CD4-positive, alpha-beta T cell treated with Interleukin-15 for 1 hour (primary cell): ENCODE results near the gene GMDS.

Source experiments
- DNase-seq: peaks from one replicate; pipeline ENCODE4 v3.0.0-alpha.2; 2020

Gene GMDS

DNA sequence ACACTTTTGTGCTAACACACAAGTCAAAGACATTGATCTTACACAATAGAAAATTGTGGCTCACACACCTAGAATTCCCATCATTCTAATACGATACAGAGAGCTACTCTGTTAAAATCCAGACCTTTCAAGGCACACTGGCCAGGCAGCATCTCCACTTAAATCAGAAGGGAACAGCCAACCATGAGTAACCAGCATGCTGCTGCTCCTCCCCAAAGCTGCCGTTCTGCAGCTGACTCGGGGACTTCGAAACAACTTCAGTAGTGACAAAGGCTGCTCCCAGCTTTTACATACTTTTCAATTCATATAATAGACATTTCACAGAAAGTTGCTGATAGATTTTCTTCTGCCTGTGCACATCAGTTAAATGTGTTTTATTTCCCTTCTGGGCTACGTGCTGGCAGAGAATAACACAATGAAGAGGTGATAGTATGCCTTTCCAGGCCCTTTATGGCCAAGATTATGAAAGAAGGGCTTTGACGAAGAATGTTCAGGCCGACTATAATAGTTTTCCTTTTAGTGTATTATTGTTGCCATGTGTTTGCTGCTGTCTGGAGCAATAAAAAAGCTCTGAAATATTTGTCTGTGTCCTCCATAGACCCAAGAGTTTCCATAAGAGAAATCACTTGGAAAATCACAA, 159.0 kb downstream of the GMDS start:
- DNase-seq: no peak

DNA sequence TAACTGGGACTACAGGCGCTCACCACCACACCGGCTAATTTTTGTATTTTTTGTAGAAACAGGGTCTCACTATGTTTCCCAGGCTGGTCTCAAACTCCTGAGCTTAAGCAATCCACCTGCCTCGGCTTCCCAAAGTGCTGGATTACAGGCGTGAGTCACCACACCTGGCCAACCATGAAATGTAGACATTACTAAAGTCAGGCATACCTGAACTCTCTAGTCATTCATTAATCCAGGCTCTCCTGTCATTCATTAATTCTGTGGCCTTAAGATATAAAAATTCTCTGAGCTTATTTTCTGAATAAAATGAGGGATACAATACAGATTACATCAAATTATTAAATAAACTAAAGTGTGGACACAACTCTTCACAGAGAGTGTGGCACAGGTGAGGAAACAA, 159.7 kb downstream of the GMDS start:
- DNase-seq: no peak

DNA sequence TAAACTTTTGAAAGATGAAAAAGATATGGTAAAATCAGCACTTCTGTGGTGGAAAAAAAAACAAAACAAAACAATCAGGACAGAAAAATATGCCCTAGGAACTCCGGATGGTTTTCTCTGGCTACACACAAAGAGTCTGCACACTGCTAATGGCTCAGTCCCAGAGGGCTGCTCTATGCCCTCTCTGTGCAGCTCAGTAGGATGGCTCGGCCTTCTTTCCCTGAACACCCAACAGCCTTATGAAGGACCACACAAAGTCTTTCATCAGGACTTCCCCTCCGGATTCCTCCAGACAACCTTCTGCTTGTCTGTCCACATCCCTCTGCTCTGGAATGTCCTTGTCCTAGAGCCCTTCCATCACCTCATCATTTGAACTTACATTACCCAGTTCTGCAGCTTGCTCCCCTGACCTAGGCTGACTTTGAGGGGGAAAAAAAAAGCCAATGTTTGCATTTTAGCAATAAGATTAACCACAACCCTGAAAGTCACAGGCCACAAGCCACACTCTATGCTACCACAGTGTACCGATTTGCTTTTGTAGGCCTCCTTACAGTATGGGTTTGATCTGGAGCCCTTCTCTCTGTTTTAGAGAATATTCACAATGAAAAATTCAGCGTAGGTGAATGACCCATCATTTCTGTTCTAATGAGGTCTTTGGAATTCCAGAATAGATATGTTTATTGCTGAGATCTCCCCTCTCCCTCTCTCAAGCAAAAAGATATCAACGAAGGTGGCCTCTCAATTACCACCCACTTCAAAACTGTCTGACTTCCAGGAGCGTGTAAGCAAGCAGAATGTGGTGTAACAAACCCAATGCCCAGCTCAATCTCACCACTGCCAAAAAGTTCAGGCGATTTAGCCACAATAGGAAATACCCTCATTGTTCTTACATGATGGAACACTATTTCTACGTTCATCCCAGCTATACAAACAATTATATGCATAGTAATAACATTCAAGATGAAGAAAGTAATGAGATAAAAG, 164.0 kb downstream of the GMDS start:
- DNase-seq: no peak

DNA sequence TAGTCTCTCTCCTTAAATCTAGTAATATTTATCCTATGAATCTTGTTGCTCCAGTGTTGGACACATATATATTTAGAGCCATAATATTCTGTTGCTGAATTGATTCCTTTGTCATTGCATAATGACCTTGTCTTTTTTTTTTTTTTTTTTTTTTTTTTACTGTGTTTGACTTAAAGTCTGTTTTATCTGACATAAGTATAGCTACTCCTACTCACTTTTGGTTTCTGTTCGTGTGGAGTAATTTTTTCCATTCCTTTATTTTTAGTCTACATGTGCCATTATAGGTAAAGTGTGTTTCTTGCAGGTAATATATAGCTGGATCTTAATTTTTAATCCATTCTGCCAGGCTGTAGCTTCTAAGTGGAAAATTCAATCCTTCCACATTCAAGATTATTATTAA, 166.5 kb downstream of the GMDS start:
- DNase-seq: no peak

- DNase-seq: no peak
Observed at GRCh38 chr6:2077826-2078225, 167.6 kb downstream of the GMDS start.

DNA sequence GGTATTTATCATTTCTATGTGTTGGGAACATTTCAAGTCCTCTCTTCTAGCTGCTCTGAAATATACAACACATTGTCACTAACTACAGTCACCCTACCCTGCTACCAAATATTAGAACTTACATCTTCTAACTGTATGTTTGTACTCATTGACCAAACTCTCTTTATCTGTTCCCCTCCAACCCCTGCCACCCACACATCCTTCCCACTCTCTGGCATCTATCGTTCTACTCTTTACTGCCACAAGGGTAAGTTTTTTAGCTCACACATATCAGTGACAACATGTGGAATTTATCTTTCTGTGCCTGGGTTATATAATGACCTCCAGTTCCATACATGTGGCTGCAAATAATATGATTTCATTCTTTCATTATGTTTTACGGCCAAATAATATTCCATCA, 171.9 kb downstream of the GMDS start:
- no peak for DNase-seq

DNA sequence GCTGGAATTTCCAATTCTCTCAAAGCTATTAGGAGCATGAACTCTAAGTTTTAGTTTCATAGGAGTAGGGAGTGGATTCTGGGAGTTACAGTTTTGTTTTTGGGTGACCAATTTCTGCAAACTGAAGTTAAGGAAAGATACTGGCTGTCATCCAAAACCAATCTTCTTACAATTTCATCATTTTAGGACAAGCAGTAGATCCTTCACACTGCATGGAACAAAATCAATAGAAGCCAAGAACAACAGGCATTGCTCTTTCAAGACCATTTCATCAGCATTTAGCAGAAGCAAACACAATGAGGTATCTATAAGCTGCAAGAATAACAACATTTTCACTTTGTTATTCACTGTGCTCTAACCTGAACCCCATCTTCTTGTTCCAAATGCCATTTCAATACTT, 173.0 kb downstream of the GMDS start:
- DNase-seq: no peak

DNA sequence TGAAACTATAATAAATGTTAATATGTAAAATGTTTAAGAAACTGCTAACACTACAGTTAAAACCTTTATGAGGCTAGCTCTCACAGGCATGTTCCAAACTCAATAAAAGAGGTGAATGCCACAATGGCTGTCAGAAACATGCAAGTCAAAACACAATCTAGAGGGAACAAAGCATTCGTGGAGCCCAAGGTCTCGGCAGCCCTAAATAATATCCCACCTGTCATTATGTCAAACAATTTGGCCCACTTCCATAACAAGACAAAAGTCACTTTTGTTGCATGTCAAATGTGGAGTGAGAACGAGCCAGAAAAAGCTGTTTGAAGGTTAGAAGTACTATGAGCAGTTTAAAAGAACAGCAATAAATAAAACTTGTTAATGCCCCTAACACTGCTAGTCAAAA, 181.9 kb downstream of the GMDS start:
- DNase-seq: no peak

DNA sequence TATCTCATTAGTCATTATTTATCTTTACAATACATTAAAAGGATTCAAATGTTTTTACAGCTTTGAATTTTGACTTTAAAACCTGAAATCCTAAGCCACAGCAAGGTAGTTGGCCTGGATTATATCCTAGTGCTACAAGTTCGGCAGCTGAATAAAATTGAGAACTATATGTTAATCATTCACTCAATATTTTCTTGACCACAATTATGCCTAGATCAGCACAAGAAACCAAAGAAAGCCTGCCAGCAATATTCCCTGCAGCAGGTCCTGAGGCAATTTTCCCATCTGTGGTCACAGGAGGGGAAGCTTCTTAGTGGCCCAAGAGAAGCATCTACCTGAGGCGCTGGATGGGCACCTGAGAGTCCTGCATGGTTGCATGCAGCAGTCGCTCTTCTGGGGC, 183.5 kb downstream of the GMDS start:
- DNase-seq: no peak

GRCh38 chr6:2055911-2056310, 189.5 kb downstream of the GMDS start:
- no peak for DNase-seq

GRCh38 chr6:2055143-2055542, 190.3 kb downstream of the GMDS start:
- DNase-seq: no peak

DNA sequence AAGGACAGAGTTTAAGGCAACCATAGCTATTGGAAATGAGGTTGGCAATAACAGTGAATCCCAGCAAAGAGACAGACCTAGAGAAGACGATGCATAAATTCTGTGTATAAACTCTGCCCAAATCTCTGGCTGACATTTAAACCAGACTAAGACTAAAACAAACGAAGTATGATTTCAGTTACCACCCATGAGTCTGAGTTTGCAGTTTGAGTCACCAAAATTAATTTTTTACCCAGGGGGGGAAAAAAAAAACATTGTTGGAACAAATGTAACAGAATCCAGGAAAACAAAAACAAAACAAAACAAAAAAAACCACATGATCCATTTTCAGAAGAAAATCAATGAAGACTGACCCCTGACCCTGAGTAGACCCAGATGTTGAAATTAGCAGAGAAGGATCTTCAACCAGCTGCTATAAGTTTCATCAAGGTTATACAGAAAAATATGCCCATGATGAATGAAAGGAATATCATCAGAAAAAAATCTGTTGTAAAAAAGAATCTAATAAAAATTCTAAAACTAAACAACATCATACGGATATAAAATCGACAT, 190.8 kb downstream of the GMDS start:
- no peak for DNase-seq

- DNase-seq: no peak
Observed at GRCh38 chr6:2053691-2054090, 191.7 kb downstream of the GMDS start.

DNA sequence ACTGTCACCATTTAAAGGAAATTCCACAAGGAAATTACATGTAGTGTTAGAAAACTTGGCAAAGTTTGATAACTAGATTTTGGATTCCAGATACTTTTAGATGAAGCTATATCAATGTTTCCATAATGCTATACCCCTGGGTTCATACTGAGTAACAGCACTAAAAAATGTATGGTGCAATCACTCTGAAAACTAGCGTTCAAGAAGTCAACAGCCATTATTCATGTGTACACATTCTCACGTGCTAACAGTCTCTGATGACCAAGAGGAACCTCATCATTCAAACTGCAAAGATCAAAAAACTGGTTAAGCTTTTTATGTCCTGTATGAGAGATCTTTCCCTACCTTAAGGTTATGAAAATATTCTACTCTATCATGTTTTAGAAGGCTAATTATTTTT, 197.6 kb downstream of the GMDS start:
- DNase-seq: no peak

DNA sequence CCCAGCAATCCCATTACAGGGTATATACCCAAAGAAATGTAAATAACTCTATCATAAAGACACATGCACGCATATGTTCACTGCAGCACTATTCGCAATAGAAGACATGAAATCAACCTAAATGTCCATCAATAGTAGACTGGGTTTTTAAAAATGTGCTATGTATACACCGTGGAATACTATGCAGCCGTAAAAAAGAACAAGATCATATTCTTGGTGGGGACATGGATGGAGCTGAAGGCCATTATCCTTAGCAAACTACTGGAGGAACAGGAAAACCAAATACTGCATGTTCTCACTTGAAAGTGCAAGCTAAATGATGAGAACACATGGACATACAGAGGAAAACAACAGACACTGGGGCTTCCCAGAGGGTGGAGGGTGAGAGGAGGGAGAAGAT, 201.2 kb downstream of the GMDS start:
- DNase-seq: no peak

DNA sequence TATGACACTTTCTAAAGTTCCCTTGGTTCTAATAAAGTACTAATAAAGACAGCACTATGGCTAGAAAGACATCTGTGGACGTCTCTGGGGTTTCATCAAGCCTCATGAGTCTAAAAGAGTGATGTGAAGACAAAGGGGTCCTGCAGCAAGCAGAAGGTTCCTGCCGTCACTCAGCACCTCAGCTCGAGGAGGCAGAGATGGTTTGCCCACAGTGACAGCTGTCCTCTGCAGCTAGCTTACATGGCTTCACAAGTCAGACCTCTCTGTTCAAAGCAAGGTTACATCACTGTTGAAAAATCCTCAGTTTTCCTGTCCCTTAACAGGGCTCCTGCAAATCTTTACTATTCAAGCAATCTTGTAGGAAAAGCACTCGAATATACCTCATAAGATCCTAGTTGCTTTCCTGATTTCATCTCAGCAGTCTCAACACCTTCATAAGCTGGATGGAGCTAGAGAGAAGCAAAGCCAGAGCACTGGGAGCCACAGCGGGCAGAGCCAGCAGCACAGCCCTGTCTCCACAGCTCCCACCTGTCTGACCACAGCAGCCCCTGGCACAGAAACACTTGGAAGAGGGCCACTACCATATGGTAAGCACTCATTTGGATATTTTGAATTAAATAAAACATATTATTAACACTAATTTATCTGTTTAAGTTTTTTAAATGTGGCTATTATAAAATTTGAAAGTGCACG, 202.3 kb downstream of the GMDS start:
- DNase-seq: no peak

GRCh38 chr6:2038092-2038491, 207.3 kb downstream of the GMDS start:
- DNase-seq: peak; percentile 18

DNA sequence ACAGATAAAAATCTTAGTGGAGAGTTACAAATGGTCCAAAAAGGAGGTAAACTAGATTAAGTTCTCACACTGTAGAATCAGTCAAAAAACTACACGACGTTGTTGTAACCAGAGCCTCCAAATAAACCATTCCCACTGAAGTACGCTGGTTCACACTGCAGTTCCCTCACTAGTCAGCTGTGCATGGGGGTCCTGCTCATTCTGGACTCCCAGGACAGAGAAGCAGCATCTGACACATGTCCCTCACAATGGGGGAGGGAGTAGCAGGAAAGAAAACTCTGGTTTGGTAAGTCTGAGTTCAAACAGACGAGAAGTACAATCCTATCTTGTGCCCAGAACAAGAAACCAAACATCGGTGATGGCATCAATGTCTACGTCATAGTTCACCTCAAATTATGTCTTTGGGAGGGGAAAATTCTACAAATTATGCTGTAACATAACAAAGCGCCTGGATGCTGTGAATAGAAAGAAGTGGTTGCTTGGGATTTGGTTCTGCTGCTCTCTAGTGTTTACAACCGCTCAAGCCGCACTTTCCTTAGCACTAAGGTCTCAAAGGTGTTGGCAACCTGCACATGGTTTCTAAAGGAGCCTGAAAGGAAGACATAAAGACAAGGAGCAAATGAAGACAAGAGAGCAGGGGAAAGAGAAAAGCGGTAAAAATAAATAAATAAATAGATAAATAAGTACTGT, 208.0 kb downstream of the GMDS start:
- no peak for DNase-seq

DNA sequence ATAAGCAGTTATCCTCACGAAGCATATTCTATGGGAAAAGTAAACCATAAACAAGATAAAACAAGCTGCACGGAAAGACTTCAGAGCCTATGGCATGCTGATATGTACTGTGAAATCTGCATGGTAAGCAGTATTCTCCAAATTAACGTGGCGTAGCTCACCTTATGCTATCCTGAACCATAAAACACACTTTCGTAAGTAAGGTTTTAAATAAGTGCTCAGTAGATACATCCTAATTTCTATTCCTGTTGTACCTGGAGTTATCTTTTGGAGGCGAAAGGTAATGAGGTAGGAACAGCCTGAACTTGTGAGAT, 208.7 kb downstream of the GMDS start:
- no peak for DNase-seq

DNA sequence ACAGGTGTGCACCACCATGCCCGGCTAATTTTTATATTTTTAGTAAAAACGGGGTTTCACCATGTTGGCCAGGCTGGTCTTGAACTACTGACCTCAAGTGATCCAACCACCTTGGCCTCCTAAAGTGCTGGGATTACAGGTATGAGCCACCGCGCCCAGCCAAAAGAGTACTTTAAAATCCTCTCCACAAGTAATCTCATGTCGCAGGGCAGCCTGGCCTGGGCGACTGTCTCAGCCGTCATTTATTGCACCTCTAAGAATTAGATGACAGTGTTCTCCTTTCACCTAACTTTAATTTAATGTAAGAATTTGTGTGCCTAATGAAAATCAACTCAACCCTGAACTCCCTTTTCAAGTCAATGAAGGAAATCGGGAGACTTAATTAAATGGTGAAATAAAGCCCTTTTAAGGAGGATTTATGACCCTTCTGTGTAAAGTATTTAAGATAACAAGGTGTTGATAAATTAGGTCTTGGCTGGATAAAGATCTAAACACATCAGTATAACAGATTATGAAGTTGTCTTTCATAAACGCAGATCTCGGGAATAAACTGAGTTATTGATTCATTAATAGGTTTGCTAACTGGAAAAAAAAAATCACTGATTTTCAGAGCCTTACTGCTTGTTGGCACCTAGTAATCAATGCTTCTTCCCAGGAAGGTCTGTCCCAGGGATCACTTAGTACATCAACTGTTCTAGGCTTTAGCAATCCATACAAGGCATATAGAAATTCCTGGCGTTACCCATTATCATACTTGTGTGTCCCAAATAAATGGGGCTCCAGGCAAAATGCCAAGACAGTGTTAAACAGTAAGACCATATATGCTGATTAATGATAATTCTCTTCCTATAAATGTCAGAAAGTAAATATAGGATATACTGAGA, 209.3 kb downstream of the GMDS start:
- no peak for DNase-seq

- no peak for DNase-seq
Observed at GRCh38 chr6:2035046-2035445, 210.4 kb downstream of the GMDS start.

DNA sequence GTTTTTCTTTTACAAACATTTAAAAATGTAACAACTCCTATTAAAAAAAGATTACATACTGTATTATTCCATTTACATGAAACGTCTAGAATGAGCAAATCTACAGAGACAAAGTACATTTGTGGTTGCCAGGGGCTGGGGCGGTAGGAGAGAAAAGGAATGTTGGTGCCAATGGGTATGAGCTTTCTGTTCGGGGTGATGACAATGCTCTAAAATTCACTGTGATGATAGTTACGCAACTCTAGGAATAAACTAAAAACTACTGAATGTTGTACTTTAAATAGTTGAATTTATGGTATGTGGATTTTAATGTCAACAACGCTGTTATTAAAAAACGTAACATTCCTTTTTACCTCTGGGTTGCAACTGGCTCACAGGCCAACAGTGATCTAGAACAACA, 211.1 kb downstream of the GMDS start:
- no peak for DNase-seq
